ENCODE results near the gene AGAP3.

AGAP3 gene

DNA sequence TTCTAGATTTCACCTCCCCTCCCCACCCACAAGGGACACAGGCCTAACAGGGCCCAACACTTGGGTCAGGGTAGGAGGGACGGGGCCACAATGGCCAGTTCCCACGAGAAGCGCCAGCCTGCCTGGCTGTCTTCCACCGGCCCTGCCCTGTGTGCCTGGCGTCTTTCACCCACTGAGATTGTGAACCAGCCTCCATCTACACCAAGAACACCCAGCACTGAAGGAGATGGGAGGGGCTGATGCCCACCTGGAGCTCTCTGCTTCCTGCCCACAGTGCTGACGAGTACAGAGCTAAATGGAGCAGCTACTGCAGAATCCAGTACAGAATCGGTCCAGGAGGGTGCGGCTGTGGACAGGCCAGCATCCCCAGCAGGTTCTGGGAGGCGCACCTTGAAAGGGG is 40.3 kb upstream of the AGAP3 start:
- TF ChIP-seq, protein P1, sequence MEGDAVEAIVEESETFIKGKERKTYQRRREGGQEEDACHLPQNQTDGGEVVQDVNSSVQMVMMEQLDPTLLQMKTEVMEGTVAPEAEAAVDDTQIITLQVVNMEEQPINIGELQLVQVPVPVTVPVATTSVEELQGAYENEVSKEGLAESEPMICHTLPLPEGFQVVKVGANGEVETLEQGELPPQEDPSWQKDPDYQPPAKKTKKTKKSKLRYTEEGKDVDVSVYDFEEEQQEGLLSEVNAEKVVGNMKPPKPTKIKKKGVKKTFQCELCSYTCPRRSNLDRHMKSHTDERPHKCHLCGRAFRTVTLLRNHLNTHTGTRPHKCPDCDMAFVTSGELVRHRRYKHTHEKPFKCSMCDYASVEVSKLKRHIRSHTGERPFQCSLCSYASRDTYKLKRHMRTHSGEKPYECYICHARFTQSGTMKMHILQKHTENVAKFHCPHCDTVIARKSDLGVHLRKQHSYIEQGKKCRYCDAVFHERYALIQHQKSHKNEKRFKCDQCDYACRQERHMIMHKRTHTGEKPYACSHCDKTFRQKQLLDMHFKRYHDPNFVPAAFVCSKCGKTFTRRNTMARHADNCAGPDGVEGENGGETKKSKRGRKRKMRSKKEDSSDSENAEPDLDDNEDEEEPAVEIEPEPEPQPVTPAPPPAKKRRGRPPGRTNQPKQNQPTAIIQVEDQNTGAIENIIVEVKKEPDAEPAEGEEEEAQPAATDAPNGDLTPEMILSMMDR (IDR thresholded peaks at IDR 0.05) = no peak

DNA sequence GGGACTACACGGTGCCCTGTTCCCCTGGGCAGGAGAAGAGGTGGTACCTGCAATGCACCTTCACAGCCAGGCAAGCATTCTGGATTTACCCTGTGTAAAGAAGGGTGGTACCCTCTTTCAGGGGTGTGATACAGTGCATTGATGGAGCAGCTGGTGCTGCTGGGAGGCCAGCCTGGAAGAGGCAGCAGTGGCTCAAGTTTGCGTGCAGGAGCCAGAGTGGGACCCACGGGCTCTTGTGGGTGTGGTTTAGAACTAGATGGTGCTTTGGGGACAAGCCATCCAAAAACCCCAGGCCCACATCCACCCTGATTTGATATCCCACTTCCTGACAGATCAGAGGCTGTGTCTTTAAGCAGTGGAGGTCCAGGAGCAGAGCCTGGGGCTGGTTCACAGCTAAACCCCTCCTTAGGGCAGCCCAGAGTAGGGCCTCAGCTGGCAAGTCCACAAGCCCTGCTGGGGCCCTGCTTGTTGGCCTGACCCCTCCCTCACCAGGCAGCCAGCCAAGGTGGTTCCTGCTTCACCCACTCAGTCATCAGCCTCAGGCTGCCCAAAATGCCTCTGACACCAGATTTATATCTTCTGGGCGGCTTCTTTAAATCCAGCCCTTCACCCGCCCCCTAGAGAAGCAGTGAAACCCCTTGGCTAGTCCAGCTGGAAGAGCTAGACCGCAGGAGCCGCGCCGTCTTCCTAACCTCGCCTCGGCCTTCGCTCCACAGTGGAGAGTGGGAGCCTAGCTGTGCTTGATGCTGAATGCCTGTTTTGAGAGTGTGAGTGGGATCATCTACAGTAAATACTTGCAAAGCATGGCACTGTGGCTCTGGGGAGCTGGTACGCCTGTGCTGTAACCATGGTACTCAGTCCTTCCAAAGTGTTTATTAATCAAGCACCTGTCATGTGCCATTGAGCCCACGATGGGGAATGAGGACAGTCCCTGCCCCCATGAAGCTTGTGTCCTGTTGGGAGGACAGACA is 39.4 kb upstream of the AGAP3 start:
- TF ChIP-seq, protein P1 (IDR thresholded peaks at IDR 0.05) = no peak

DNA sequence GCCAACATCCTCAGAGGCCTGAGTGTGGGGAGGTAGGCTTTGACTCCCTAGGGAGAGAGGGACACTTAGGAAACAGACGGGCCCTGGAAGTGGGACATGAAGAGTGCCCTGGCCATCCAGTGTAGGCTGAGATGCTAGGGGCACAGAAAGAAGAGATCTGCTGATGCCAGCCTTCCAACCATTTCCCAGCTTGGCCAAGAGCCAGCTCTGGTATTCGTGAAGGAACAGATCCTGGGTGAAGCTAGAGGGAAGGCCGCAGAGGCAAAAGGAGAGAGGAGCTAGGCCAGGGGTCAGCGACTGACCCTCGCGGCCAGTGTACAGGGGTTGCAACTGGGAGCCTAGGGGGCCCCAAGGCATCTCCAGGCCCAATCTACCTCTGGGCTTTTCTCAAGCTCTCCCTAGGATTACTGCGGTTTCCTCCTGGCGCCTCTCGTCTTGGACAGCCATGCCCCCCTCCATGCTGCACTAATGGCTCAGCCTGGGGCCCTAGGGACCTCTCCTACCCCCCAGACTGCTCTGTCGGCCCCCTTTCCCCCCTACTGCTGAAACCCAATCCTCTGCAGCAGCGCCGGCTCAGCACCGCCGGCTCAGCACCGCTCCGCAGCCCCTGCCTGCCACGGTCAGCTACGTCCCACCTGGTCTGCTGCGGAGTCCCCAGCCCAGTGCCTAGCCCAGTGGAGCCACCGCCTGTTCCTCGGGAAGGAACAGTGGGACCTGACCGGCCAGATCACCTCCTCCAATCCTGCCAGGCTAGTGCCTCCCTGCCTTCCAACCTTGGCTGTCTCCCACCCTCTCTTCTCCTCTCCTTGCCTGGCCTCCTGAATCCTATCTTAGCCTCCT is 38.1 kb upstream of the AGAP3 start, which contains the start of gene ASIC3:
TSS of gene ASIC3 (plus strand) at position 556 of the 840 bp plus-strand sequence. CDS start 355 bp downstream, outside the sequence.
- TF ChIP-seq, protein P1 (IDR thresholded peaks at IDR 0.05) = no peak

DNA sequence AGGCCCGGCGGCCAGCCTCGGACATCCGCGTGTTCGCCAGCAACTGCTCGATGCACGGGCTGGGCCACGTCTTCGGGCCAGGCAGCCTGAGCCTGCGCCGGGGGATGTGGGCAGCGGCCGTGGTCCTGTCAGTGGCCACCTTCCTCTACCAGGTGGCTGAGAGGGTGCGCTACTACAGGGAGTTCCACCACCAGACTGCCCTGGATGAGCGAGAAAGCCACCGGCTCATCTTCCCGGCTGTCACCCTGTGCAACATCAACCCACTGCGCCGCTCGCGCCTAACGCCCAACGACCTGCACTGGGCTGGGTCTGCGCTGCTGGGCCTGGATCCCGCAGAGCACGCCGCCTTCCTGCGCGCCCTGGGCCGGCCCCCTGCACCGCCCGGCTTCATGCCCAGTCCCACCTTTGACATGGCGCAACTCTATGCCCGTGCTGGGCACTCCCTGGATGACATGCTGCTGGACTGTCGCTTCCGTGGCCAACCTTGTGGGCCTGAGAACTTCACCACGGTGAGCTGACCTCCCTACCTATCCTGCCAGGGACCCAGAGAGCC is 37.3 kb upstream of the AGAP3 start:
- TF ChIP-seq, protein P1 (IDR thresholded peaks at IDR 0.05) = no peak

DNA sequence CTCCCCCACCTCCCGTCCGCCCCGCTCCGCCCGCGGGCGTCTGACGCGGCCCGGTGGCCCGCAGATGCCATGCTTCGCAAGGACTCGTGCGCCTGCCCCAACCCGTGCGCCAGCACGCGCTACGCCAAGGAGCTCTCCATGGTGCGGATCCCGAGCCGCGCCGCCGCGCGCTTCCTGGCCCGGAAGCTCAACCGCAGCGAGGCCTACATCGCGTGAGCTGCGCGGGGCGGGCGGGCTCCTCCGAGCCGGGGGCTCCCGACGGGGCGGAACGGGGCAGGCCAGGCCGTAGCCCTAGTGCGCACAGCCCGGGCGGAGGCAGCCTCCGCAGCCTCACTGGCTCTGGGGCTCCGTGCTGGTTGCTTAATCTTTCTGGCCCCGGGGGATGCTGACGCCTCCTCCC is 35.2 kb upstream of the AGAP3 start:
- TF ChIP-seq, protein P1 (IDR thresholded peaks at IDR 0.05) = no peak

DNA sequence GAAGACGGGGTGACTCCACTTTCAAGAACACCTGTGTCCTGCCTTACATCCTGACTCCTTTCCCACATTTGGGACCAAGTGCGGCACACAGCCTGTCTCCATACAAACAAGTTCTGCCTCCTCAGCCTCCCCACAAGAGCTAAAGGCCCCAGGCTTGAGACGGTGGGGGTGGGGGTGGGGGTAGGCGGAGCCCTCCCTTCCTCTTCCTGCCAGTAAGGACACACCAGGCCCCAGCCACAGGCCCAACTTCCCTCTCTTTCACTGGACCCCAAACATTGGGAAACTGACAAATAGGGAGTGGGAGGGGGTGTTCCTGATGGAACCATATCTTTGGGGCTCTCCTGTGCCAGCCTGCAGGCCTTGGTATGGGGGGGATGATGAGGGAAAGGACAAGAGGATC is 33.2 kb upstream of the AGAP3 start:
- TF ChIP-seq, protein P1 (IDR thresholded peaks at IDR 0.05) = no peak

DNA sequence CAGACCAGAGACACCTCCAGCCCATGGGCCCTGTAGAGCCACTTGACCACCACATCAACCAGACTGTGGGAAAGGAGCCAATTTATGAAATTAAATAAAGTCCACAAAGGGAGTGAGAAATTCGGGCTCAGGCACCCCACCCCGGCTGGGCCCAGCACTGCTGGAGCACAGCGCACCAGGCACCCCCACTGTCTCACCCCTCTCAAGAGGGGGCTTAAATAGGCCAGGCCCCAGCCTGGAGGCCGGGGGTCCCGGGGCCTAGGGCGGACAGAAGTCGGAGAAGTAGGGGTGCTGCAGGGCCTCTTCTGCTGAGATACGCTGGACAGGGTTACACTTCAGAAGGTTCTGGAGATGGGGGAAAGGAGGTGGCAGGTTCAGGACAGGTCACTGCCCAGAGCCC is 32.5 kb upstream of the AGAP3 start:
- TF ChIP-seq, protein P1 (IDR thresholded peaks at IDR 0.05) = no peak
